ENCODE data around the gene CAPS.

Gene CAPS

GRCh38 chr19:5917431-5918107, 3.5 kb downstream of the CAPS start:
- TF ChIP-seq TAF1 (IDR thresholded peaks at IDR 0.05; ENCODE audit: borderline replicate concordance, low read depth, low read length), result no peak
- no peak for FAIRE-seq
- DNase-seq (ENCODE audit: insufficient read length), result no peak

- no peak for TF ChIP-seq POLR2AphosphoS5 (IDR thresholded peaks at IDR 0.05; ENCODE audit: low read depth, low read length)
- TF ChIP-seq POLR2A (IDR thresholded peaks at IDR 0.05; ENCODE audit: low read depth, low read length), result no peak
- no peak for FAIRE-seq
- DNase-seq (ENCODE audit: insufficient read length), result no peak
Measured at GRCh38 chr19:5918463-5919079, 4.5 kb downstream of the CAPS start.

GRCh38 chr19:5921516-5922160, 7.6 kb downstream of the CAPS start:
- no peak for DNase-seq (ENCODE audit: insufficient read length)
- TF ChIP-seq TAF1 (IDR thresholded peaks at IDR 0.05; ENCODE audit: borderline replicate concordance, low read depth, low read length), result no peak
- FAIRE-seq, result no peak

DNA sequence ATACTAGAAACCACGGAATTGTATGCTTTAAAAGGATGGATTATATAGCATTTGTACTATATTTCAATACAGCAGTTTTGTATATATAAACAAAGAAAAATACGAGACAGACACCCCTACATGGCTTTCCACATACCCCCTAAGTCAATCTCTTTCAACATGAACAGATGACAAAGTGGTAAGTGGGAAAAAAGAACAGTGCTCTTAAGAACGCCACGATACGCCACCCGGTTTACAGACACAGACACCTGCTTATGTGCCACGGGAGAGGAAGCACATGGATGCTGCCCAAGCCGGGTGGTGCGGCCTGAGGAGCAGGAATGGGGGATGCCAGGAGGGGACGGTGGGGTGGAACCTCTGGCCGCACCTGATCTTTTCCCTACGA, 8.1 kb downstream of the CAPS start:
- FAIRE-seq (no peak), DNase-seq (ENCODE audit: insufficient read length) (no peak)
- no peak for TF ChIP-seq POLR2A (IDR thresholded peaks at IDR 0.05; ENCODE audit: low read depth, low read length)
- TF ChIP-seq TAF1 (IDR thresholded peaks at IDR 0.05; ENCODE audit: borderline replicate concordance, low read depth, low read length), result no peak
- TF ChIP-seq POLR2AphosphoS5 (IDR thresholded peaks at IDR 0.05; ENCODE audit: low read depth, low read length), result no peak

DNA sequence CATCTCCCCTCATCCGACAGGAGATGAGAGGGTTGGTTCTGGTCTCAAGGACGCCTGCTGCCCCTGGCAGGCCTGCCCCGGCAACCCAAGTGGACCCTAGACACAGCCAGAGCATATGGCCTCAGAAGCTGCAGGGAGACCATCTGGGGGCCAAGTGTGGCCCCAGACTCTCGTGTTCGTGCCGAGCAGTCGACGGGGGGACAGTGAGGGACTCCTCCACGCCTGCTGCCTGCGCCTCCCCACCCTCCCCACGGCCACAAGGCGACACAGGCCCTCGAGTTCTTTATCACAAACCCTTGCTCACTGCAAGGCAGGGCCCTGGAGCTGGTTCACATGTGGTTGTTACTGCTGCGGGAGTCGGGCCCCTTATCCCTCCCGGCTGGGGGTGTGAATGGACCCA, 9.3 kb downstream of the CAPS start:
- no peak for FAIRE-seq
- no peak for DNase-seq (ENCODE audit: insufficient read length)

DNA sequence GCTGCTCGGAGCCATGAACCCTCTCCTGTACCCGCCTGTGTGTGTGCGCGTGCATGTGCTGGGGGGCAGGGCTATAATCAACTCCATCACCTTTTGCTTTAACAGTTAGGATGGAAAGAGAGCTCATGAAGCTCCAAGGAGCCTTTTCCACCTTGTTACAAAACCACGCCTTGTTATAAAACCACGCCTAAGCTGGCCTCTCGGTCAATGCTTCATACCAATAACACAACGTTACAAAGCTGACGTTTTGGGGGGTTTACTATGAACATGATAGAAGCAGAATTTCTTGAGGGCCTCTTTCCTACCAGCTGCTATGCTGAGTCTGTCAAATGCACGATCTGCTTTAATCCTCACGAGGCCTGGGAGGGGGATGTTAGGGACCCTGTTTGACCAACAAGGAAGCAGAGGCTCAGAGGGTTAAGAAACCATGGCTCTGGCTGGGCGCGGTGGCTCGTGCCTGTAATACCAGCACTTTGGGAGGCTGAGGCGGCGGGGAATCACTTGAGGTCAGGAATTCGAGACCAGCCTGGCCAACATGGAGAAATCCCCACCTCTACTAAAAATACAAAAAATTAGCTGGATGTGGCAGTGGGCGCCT, 11.9 kb downstream of the CAPS start:
- FAIRE-seq (no peak), DNase-seq (ENCODE audit: insufficient read length) (no peak)
- TF ChIP-seq POLR2A (IDR thresholded peaks at IDR 0.05; ENCODE audit: low read depth, low read length), result no peak
- TF ChIP-seq TAF1 (IDR thresholded peaks at IDR 0.05; ENCODE audit: borderline replicate concordance, low read depth, low read length), result no peak
- no peak for TF ChIP-seq POLR2AphosphoS5 (IDR thresholded peaks at IDR 0.05; ENCODE audit: low read depth, low read length)

More for the DNA sequence above, 9.3 kb downstream of the CAPS start:
- TF ChIP-seq POLR2A (IDR thresholded peaks at IDR 0.05; ENCODE audit: low read depth, low read length), result no peak
- TF ChIP-seq POLR2AphosphoS5 (IDR thresholded peaks at IDR 0.05; ENCODE audit: low read depth, low read length), result no peak
- no peak for TF ChIP-seq TAF1 (IDR thresholded peaks at IDR 0.05; ENCODE audit: borderline replicate concordance, low read depth, low read length)

GRCh38 chr19:5926641-5927440, 12.8 kb downstream of the CAPS start:
- TF ChIP-seq POLR2A (IDR thresholded peaks at IDR 0.05; ENCODE audit: low read depth, low read length), result no peak
- no peak for TF ChIP-seq TAF1 (IDR thresholded peaks at IDR 0.05; ENCODE audit: borderline replicate concordance, low read depth, low read length)
- no peak for TF ChIP-seq POLR2AphosphoS5 (IDR thresholded peaks at IDR 0.05; ENCODE audit: low read depth, low read length)
- DNase-seq (ENCODE audit: insufficient read length) (no peak), FAIRE-seq (no peak)

- peak; percentile 67 for DNase-seq (ENCODE audit: insufficient read length)
- TF ChIP-seq TAF1 (IDR thresholded peaks at IDR 0.05; ENCODE audit: borderline replicate concordance, low read depth, low read length) (no peak), POLR2A (IDR thresholded peaks at IDR 0.05; ENCODE audit: low read depth, low read length) (no peak), POLR2AphosphoS5 (IDR thresholded peaks at IDR 0.05; ENCODE audit: low read depth, low read length) (no peak)
- FAIRE-seq, result peak; percentile 69
Measured at GRCh38 chr19:5927441-5927821, 13.4 kb downstream of the CAPS start.

- FAIRE-seq, result no peak
- no peak for TF ChIP-seq POLR2AphosphoS5 (IDR thresholded peaks at IDR 0.05; ENCODE audit: low read depth, low read length)
- TF ChIP-seq POLR2A (IDR thresholded peaks at IDR 0.05; ENCODE audit: low read depth, low read length), result no peak
- TF ChIP-seq TAF1 (IDR thresholded peaks at IDR 0.05; ENCODE audit: borderline replicate concordance, low read depth, low read length), result no peak
Measured at GRCh38 chr19:5929179-5929578, 15.1 kb downstream of the CAPS start.

GRCh38 chr19:5929625-5930024, 15.6 kb downstream of the CAPS start:
- DNase-seq (ENCODE audit: insufficient read length) (no peak), FAIRE-seq (no peak)
- TF ChIP-seq POLR2AphosphoS5 (IDR thresholded peaks at IDR 0.05; ENCODE audit: low read depth, low read length) (no peak), TAF1 (IDR thresholded peaks at IDR 0.05; ENCODE audit: borderline replicate concordance, low read depth, low read length) (no peak), POLR2A (IDR thresholded peaks at IDR 0.05; ENCODE audit: low read depth, low read length) (no peak)

More at GRCh38 chr19:5929179-5929578, 15.1 kb downstream of the CAPS start:
- DNase-seq (ENCODE audit: insufficient read length), result no peak

- TF ChIP-seq POLR2A (IDR thresholded peaks at IDR 0.05; ENCODE audit: low read depth, low read length) (no peak), TAF1 (IDR thresholded peaks at IDR 0.05; ENCODE audit: borderline replicate concordance, low read depth, low read length) (no peak), POLR2AphosphoS5 (IDR thresholded peaks at IDR 0.05; ENCODE audit: low read depth, low read length) (no peak)
- FAIRE-seq (no peak), DNase-seq (ENCODE audit: insufficient read length) (no peak)
Measured at GRCh38 chr19:5931251-5931650, 17.2 kb downstream of the CAPS start.
